CD4-positive, alpha-beta T cell treated with Interferon alpha-2 for 1 hour (primary cell): ENCODE results near the gene FILIP1.
A peak's percentile ranks its signal among the peaks of the same experiment; 100 is the strongest.

ENCODE experiments used
- DNase-seq, 2 donors: peaks; one replicate each; pipeline ENCODE4 v3.0.0-alpha.2; 2020 to 2022

FILIP1 gene

DNA sequence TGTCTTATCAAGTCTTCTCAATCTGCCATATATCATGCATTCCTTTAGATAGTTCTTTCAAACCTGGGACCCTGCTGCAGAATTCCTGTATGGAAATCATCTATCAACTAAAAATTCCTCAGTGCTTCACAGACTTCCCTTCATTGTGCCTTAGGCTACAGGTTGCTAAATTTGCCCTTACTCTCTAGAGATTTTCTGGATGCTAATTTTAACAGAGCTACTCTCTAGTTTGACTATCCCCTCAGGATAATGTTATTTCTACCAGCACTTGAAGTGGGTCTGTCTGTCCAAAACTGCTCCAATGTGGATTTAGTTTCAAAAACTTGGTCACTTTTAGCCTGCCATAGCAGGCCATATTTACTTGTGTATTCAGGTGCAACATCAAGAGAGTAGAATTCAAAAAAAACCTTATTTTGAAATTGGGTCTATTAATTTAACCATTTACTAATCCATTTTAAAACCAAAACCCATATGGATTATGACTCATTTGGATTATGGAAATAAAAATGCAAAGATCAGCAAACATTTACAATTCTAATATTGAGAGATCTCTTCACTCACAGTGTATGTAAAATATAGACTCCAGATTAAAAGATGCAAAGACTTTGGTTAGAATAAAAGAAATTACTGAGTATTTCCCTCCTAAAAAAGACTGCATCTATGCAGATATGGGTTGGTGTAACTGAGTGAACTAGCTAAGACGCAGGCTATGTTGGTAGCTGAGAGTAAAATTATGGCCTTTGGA is 236.1 kb downstream of the FILIP1 start:
- DNase-seq = no peak

DNA sequence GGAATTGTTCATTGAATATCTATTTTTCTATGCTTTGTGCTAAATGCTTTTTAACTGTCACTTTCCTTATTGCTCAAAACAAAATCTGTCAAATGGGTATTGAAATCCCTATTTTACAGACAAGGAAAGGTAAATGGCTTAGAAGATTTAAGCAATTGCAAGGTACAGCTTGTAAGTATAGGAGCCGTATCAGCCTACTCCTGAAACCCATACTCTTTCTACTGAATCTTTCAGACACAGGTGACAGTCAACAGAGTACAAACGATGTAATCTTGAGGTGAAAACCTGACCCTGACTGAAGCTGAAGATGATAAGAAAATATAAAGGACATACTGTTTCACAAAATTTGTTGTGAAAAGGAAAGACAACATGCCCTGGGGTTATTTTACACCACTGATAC is 243.0 kb downstream of the FILIP1 start:
- no peak for DNase-seq

DNA sequence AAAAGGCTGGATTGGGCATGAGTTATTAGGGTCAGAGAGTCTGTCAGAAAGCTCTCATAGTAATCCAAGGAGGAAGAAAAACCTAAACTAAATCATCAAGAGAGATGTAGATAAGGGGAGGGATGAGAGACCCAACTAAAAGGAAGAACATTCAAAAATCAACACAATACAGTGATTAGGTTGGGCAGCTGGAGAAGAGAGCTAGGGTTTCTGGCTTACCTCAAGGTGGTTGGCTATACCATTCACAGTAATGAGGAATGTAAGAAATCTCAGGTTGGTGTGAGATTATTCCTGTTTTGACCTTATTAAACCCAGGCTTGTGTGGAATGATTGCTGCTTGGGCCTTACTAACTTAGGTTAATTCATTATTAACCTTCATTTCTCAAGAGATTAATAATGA is 243.8 kb downstream of the FILIP1 start:
- no peak for DNase-seq

DNA sequence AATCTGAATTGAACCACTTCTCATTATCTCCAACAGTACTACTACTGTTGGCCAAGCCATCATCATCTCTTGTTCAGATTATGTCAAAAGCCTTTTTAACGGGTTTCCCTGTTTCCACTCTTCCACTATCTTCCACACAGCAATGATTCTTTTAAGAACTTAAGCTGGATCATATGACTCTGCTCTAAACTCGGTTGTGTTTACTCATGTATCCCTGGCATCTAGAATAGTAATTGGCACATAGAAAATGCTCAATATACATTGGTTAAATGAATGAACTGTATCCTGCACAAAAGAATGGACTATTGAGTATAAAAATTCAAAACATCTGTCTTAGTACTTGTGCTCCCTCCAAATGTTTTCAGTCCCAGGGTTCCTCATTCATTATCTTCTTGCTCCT is 247.2 kb downstream of the FILIP1 start:
- no peak for DNase-seq

DNA sequence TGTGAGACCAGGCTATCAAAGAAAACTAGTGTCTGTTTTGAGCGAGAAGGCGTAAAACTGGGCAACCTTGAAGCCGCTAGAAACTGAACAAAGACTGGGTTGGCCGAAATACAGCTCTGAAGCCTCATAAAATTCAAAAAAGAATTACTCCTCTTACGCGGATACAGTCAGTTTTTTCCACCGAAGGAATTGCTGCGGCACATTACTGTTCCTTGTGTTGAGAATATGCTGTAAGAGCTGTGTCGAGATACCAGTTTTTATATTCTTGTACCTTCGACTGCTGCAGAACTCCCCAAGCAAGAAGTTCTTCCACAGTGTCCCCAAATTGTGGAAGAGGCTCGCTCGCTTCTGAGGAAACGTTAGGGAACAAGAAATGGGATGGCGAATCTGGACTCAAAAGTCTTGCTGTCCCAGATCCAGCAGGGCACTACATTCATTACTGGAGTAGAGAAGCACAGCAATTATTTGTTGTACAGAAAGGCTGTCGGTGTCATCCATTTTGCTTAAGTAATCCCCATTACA is 249.5 kb downstream of the FILIP1 start:
- no peak for DNase-seq

DNA sequence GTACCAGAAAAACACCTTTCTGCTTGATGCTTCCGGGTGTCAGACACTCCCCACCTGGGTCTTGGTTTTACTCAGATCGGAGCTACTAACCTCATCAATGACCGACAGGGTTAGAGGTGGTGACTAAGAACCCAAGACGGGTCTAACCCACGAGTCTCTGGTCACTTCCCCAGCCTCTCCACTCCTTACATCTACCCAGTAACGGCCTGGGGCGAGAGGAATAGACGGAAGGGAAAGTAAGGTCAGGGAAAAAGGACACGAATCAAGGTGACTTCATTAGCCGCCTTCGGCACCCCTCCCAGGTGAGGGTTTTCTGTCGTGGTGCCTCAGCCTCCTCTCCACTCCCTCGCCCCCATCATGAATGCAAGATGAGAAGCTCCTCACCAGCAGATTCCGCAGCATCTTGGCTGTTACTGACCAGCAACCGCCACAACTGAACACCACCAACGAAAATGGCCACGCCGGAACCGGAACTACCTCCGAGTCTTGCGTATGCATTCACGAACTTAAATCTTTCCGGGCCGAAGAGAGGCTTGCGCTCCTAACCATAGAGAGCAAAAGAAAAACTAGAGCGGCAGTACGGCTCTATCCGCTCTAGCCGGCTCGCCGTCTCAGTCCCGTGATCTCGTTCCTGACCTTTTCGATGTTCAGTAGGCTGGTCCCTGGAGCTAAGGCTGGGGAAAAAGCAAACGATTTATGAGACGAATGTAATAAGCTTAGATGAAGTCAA is 250.1 kb downstream of the FILIP1 start, which contains the start of gene COX7A2:
COX7A2 (minus strand) TSS at position 469 of the 730 bp plus-strand sequence; CDS start at position 402, 67 bp downstream.
- DNase-seq = peak; percentile 91 to 93
